GM23248 (cell line): ENCODE measurements around the gene PDCD7. TPM values are rescaled to one million over a fixed set of nuclear protein-coding genes. Genes with fewer than 3 reads are reported as not detected.

Experiments
- DNase-seq: peaks from one replicate; pipeline ENCODE4 v3.0.0-alpha.2; 2015
- H2AFZ ChIP-seq: fragments of 200-600 bp; sonication (generic); 2 replicates; pipeline ENCODE4 v1.6.1; 2016; ENCODE audit warnings: antibody characterized with exemption
- H3F3A ChIP-seq: fragments of 200-600 bp; sonication (generic); 2 replicates; pipeline ENCODE4 v1.6.1; 2016; ENCODE audit warnings: mild to moderate bottlenecking, antibody characterized with exemption, mixed run types; ENCODE audit not compliant: insufficient read depth
- H3K27ac ChIP-seq: fragments of 200-600 bp; sonication (generic); 2 replicates; pipeline ENCODE4 v1.5.1; 2016; ENCODE audit warnings: mild to moderate bottlenecking
- H3K27me3 ChIP-seq: fragments of 200-600 bp; sonication (generic); replicated peaks from 2 replicates; pipeline ENCODE4 v1.6.1; 2016; ENCODE audit warnings: mild to moderate bottlenecking; ENCODE audit not compliant: insufficient read depth
- H3K36me3 ChIP-seq: fragments of 200-600 bp; sonication (generic); 2 replicates; pipeline ENCODE4 v1.6.1; 2016; ENCODE audit warnings: low read depth, mild to moderate bottlenecking
- H3K4me1 ChIP-seq: fragments of 200-600 bp; sonication (generic); 2 replicates; pipeline ENCODE4 v1.6.1; 2016; ENCODE audit warnings: mild to moderate bottlenecking; ENCODE audit not compliant: insufficient read depth
- H3K4me2 ChIP-seq: fragments of 200-600 bp; sonication (generic); one replicate; pipeline ENCODE4 v1.6.1; 2016; ENCODE audit warnings: mild to moderate bottlenecking; ENCODE audit not compliant: unreplicated experiment
- H3K4me3 ChIP-seq: fragments of 200-600 bp; sonication (generic); 2 replicates; pipeline ENCODE4 v1.5.1; 2016; ENCODE audit warnings: mild to moderate bottlenecking
- H3K79me2 ChIP-seq: fragments of 200-600 bp; sonication (generic); 2 replicates; pipeline ENCODE4 v1.6.1; 2016; ENCODE audit warnings: mild to moderate bottlenecking; ENCODE audit not compliant: insufficient read depth
- H3K9ac ChIP-seq: fragments of 200-600 bp; sonication (generic); 2 replicates; pipeline ENCODE4 v1.6.1; 2016; ENCODE audit warnings: mild to moderate bottlenecking
- H3K9me2 ChIP-seq: fragments of 200-600 bp; sonication (generic); 2 replicates; pipeline ENCODE4 v1.6.1; 2016; ENCODE audit warnings: mixed run types, mild to moderate bottlenecking, moderate library complexity; ENCODE audit not compliant: insufficient read depth
- H3K9me3 ChIP-seq: fragments of 200-600 bp; sonication (generic); one replicate; pipeline ENCODE4 v1.6.1; 2017; ENCODE audit warnings: low read depth
- H4K20me1 ChIP-seq: fragments of 200-600 bp; sonication (generic); 2 replicates; pipeline ENCODE4 v1.6.0; 2016; ENCODE audit not compliant: insufficient read depth
- EZH2 ChIP-seq: fragments of 200-600 bp; sonication (generic); IDR thresholded peaks from 2 replicates; pipeline ENCODE4 v1.6.1; 2018; ENCODE audit warnings: antibody characterized with exemption, mild to moderate bottlenecking; ENCODE audit not compliant: insufficient read depth, poor library complexity, severe bottlenecking
- EZH2phosphoT487 ChIP-seq: fragments of 200-600 bp; sonication (generic); IDR thresholded peaks from 2 replicates; pipeline ENCODE4 v1.6.1; 2018; ENCODE audit warnings: antibody characterized with exemption, moderate library complexity, mild to moderate bottlenecking, low read depth; ENCODE audit not compliant: insufficient read depth
- WGBS, 2 experiments: methylation state at CpG; one replicate each; pipeline ENCODE4 v1.1.6; 2015 to 2017; ENCODE audit warnings: low lambda C conversion rate in 2 of 2, low coverage in 1 of 2; ENCODE audit errors: missing lambda C conversion rate in 2 of 2; 5-methylcytosine and 5-hydroxymethylcytosine counted together
- in situ Hi-C: fragments of 300-500 bp; cut with MboI; formaldehyde crosslinking; loops from 2 replicates; pipeline ENCODE4 v1.15.0; 2020
- polyA plus RNA-seq: library from polyadenylated mRNA; unstranded; fragments of >200 nt; fragmentation: Nextera tagmentation; extraction: Ambion mirVana; gene quantifications from 2 replicates; pipeline ENCODE4 v1.2.1, GENCODE V29; 2016
- total RNA-seq: library from RNA; depleted of rRNA; stranded (reverse); fragments of >200 nt; shearing (Covaris generic); gene quantifications from 2 replicates; pipeline ENCODE4 v1.2.3, GENCODE V29; 2014

PDCD7 gene
- total and polyA plus RNA-seq, 2 experiments from 2014 or later, result 7.5 to 13.6 TPM

DNA sequence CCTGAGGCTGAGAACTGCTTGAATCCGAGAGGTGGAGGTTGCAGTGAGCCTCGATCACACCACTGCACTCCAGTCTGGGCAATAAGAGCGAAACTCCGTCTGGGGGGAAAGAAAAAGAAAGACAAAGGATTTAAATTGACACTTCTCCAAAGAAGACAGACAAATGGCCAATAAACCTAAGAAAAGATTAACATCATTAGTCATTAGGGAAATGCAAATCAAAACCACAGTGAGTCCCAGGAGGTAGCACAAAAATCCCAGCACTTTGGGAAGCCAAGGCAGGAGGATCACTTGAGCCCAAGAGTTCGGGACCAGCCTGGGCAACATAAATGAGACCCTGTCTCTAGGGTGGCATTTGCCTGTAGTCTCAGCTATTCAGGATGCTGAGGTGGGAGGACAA is 38.9 kb upstream of the PDCD7 start:
- TF ChIP-seq EZH2phosphoT487 (no peak), EZH2 (no peak)
- Histone ChIP-seq H3K9me3 (no peaks in the 10 kb centered on the region), H3K9ac (no peak overlapping the region), H4K20me1 (no peaks in the 10 kb centered on the region), H3K27ac (no peak overlapping the region), H3F3A (peaks cover 13% of the 10 kb centered on the region; the same call in 1 of the 2 replicates), H3K4me2 (no peak overlapping the region), H3K27me3 (no peaks in the 10 kb centered on the region), H3K4me1 (peaks cover 8% of the 10 kb centered on the region; the same call in 1 of the 2 replicates), H3K79me2 (peaks cover 86% of the 10 kb centered on the region), H3K36me3 (peaks cover 32% of the 10 kb centered on the region), H3K4me3 (no peak overlapping the region), H3K9me2 (no peaks in the 10 kb centered on the region), H2AFZ (no peak overlapping the region)
- in situ Hi-C loops, result no loop called here
- DNase-seq, result no peak
- 96 to 98% methylated on average over 5 of the region's 5 CpGs for WGBS, 2 experiments

DNA sequence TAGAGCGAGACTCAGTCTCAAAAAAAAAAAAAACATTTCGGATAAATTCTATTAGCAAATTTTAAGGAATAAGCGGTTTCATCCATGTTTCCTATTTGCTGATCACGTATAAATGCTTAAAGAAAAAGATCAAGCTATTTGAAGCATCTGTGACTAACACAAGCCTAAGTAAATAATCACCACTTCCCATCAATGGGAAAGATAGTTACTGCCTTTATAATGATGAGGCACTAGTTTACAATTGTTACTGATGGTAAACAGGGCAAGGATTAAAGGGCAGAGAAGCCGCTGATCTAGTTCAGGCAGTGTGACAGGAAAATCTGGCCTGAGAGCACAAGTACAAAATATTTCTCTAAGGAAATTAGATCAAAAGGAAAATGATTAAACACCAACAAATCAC is 37.8 kb upstream of the PDCD7 start:
- Histone ChIP-seq H2AFZ (no peak overlapping the region), H3K79me2 (peaks cover 85% of the 10 kb centered on the region), H3F3A (peaks cover 7% of the 10 kb centered on the region; the same call in 1 of the 2 replicates), H3K4me1 (peaks cover 8% of the 10 kb centered on the region; the same call in 1 of the 2 replicates), H3K4me2 (no peak overlapping the region), H3K36me3 (peaks cover 31% of the 10 kb centered on the region), H3K9ac (no peak overlapping the region), H3K27ac (no peak overlapping the region), H4K20me1 (no peaks in the 10 kb centered on the region), H3K27me3 (no peaks in the 10 kb centered on the region), H3K4me3 (no peak overlapping the region), H3K9me3 (no peaks in the 10 kb centered on the region), H3K9me2 (no peaks in the 10 kb centered on the region)
- no peak for TF ChIP-seq EZH2phosphoT487
- TF ChIP-seq EZH2, result no peak
- WGBS, 2 experiments, result 93 to 96% methylated on average over 5 of the region's 5 CpGs
- in situ Hi-C loops, result no loop called here
- DNase-seq, result no peak

DNA sequence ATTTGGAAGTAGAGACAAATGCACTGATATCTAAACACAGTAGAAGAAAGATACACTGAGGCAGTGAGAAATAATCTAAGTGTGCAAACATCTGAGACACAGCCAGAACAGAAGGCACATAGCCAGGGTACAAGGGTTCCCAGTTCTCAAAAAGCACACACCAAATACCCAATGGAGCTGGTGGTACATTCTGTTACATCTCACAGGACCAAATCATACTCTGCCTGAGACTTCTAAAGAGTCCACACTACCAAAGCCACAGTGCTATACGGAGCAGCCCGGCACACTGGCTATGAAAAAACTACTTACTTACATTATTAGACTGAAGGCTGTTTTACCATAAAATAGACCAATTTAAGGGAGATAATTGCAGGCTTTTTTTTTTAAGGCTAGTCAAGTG is 32.3 kb upstream of the PDCD7 start:
- H2AFZ ChIP-seq, result no peak overlapping the region
- peaks cover 84% of the 10 kb centered on the region for H3K79me2 ChIP-seq
- H3K9me3 ChIP-seq, result no peaks in the 10 kb centered on the region
- no peak overlapping the region for H3K27ac ChIP-seq
- no peak overlapping the region for H3K9ac ChIP-seq
- H4K20me1 ChIP-seq, result peaks cover 6% of the 10 kb centered on the region; the same call in 1 of the 2 replicates
- TF ChIP-seq EZH2, result no peak
- TF ChIP-seq EZH2phosphoT487, result no peak
- H3K4me1 ChIP-seq, result 0 out of 2 replicates have a peak, but pooled peaks cover 3% of the 10 kb centered on the region
- H3K4me3 ChIP-seq, result no peak overlapping the region
- H3F3A ChIP-seq, result 0 out of 2 replicates have a peak, but pooled peaks cover 6% of the 10 kb centered on the region
- H3K9me2 ChIP-seq, result no peaks in the 10 kb centered on the region
- H3K36me3 ChIP-seq, result peaks cover 51% of the 10 kb centered on the region
- DNase-seq, result no peak
- in situ Hi-C loops, result no loop called here
- no peak overlapping the region for H3K4me2 ChIP-seq
- WGBS, 2 experiments, result 93 to 100% methylated on average over 2 of the region's 2 CpGs
- no peaks in the 10 kb centered on the region for H3K27me3 ChIP-seq

DNA sequence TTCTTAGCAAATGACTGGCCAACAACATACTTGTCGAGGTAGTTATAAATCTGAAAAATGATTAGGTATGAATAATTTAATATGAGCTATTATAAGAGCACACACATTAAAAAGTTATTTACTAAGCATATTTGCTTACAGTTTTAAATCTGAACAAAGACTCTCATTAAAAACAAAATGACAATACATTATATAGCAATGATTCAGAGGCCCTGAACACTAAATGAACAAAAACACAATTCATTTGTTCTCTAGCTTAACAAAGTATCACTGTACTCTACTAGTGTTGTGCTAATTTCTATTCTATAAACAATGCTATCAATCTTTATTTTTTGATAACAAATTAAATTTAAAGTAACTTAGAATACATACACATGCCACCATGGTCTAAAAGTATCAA is 30.5 kb upstream of the PDCD7 start:
- Histone ChIP-seq H4K20me1 (peaks cover 6% of the 10 kb centered on the region; the same call in 1 of the 2 replicates), H3K9ac (no peak overlapping the region), H3K4me3 (no peak overlapping the region), H3K27ac (no peak overlapping the region), H2AFZ (no peak overlapping the region), H3K4me2 (no peak overlapping the region), H3K27me3 (no peaks in the 10 kb centered on the region), H3F3A (0 out of 2 replicates have a peak, but pooled peaks cover 6% of the 10 kb centered on the region), H3K4me1 (0 out of 2 replicates have a peak, but pooled peaks cover 3% of the 10 kb centered on the region), H3K79me2 (peaks cover 79% of the 10 kb centered on the region), H3K9me3 (no peaks in the 10 kb centered on the region), H3K36me3 (peaks cover 55% of the 10 kb centered on the region), H3K9me2 (no peaks in the 10 kb centered on the region)
- in situ Hi-C loops, result no loop called here
- 98 to 100% methylated on average over 1 of the region's 1 CpG for WGBS, 2 experiments
- no peak for TF ChIP-seq EZH2phosphoT487
- TF ChIP-seq EZH2, result no peak
- DNase-seq, result no peak

DNA sequence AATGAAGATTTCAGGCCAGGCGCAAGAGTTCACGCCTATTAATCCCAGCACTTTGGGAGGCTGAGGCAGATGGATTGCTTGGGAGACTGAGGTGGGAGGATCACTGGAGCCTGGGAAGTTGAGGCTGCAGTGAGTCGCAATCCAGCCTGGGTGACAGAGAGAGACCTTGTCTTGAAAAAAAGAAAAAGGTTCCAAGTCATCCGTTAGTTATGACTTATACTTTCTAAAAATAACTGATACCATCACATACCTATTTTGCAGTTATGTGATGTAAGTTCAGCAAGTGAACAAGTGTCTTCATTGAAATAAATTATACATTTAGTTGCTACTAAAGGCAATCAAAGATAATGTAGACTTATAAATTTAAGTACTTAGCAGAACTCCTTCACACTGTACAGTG is 29.4 kb upstream of the PDCD7 start:
- Histone ChIP-seq H2AFZ (no peak overlapping the region), H3K27me3 (no peaks in the 10 kb centered on the region), H3K27ac (no peak overlapping the region), H3F3A (0 out of 2 replicates have a peak, but pooled peaks cover 6% of the 10 kb centered on the region), H3K4me1 (0 out of 2 replicates have a peak, but pooled peaks cover 3% of the 10 kb centered on the region), H3K79me2 (peaks cover 86% of the 10 kb centered on the region), H3K4me2 (no peak overlapping the region), H3K36me3 (peaks cover 66% of the 10 kb centered on the region), H3K4me3 (no peak overlapping the region), H3K9me2 (no peaks in the 10 kb centered on the region), H3K9me3 (no peaks in the 10 kb centered on the region), H4K20me1 (peaks cover 6% of the 10 kb centered on the region; the same call in 1 of the 2 replicates), H3K9ac (no peak overlapping the region)
- in situ Hi-C loops, result no loop called here
- peak; percentile 46 for DNase-seq
- WGBS, 2 experiments, result 70 to 76% methylated on average over 4 of the region's 4 CpGs
- no peak for TF ChIP-seq EZH2
- no peak for TF ChIP-seq EZH2phosphoT487
